K562 (cell line): Measurements from ENCODE around the gene MFAP3. TPM values are rescaled to one million over a fixed set of nuclear protein-coding genes. Genes with fewer than 3 reads are reported as not detected.

ENCODE experiments used
- ATAC-seq: fragments of 200-7000 bp; cut with Tn5 transposase; 3 replicates; pipeline ENCODE4 v1.9.1; 2020; ENCODE audit warnings: moderate library complexity
- BruUV-seq: library from RNA; stranded (reverse); fragments of 400-500 nt; replicated peaks from 2 replicates; lab custom pipeline; 2021; lab: Mats Ljungman, UMichigan
- CTCF ChIA-PET: fragments of 300-600 bp; formaldehyde crosslinking; extraction: SDS; loops from one replicate; lab custom pipeline; 2021; ENCODE audit warnings: low intra/inter-chr PET ratio; lab: Yijun Ruan, JAX
- POLR2A ChIA-PET: fragments of 300-600, 350-650 bp; sonication (Branson Sonifier 250); formaldehyde crosslinking; extraction: SDS; loops from one replicate; lab custom pipeline; 2021; ENCODE audit warnings: antibody characterized with exemption, inconsistent platforms; lab: Yijun Ruan, JAX
- DNase-seq, 4 experiments: peaks; one replicate each; pipeline versions ENCODE4 v3.0.0 to v3.0.0-alpha.2; 2011 to 2018; ENCODE audit warnings: low spot score in 3 of 4, mixed read lengths in 3 of 4; ENCODE audit errors: extremely low read depth in 1 of 4
- FAIRE-seq: peaks from 2 replicates; lab custom pipeline; 2011; peaks lifted over from hg19 to GRCh38; lab: Jason Lieb, UNC
- H2AFZ ChIP-seq: 2 replicates; pipeline ENCODE4 v1.6.0; 2011; ENCODE audit warnings: low read depth, low read length, control low read depth, inconsistent platforms
- H3K27ac ChIP-seq: fragments of 200-600 bp; 3 replicates; pipeline ENCODE4 v1.8.0; 2011; ENCODE audit warnings: low read depth, mild to moderate bottlenecking, control low read depth, inconsistent platforms, low read length, moderate library complexity, mixed read lengths; ENCODE audit errors: extremely low read depth
- H3K27me3 ChIP-seq, 2 experiments: fragments of 300-600 bp in 1 of 2; 2 replicates in 1 of 2; 3 replicates in 1 of 2; pipeline versions ENCODE4 v1.6.0 to v1.8.0; 2011; ENCODE audit warnings: inconsistent platforms in 2 of 2, low read length in 2 of 2, mild to moderate bottlenecking in 1 of 2, mixed read lengths in 1 of 2, moderate library complexity in 1 of 2; ENCODE audit not compliant: control insufficient read depth in 2 of 2, insufficient read depth in 2 of 2
- H3K36me3 ChIP-seq: fragments of 300-600 bp; 3 replicates; pipeline ENCODE4 v1.8.0; 2011; ENCODE audit warnings: mild to moderate bottlenecking, low read length, inconsistent platforms; ENCODE audit not compliant: control insufficient read depth, insufficient read depth
- H3K4me1 ChIP-seq, 2 experiments: fragments of 200-600 bp in 1 of 2; replicated peaks in 1 of 2; 2 replicates in 1 of 2; 3 replicates in 1 of 2; pipeline versions ENCODE4 v1.5.1 to v1.8.0; 2011; ENCODE audit warnings: inconsistent platforms in 2 of 2, low read length in 2 of 2, mild to moderate bottlenecking in 1 of 2, mixed read lengths in 1 of 2, moderate library complexity in 1 of 2; ENCODE audit not compliant: control insufficient read depth in 2 of 2, insufficient read depth in 2 of 2
- H3K4me2 ChIP-seq: 2 replicates; pipeline ENCODE4 v1.6.1; 2011; ENCODE audit warnings: low read length, control low read depth, inconsistent platforms, mixed read lengths; ENCODE audit not compliant: insufficient read depth
- H3K4me3 ChIP-seq: fragments of 200-600 bp; sonication (generic), shearing (Covaris generic); 2 replicates; pipeline ENCODE4 v1.5.1; 2016; ENCODE audit warnings: control low read depth, inconsistent platforms
- H3K79me2 ChIP-seq: fragments of 200-600 bp; 3 replicates; pipeline ENCODE4 v1.8.0; 2011; ENCODE audit warnings: low read length, inconsistent platforms; ENCODE audit not compliant: control insufficient read depth, insufficient read depth
- H3K9ac ChIP-seq, 2 experiments: 2 replicates each; pipeline versions ENCODE4 v1.6.0 to v1.6.1; 2011; ENCODE audit warnings: low read depth in 2 of 2, low read length in 2 of 2, control low read depth in 1 of 2, inconsistent platforms in 1 of 2, mild to moderate bottlenecking in 1 of 2, mixed read lengths in 1 of 2; ENCODE audit not compliant: insufficient read depth in 1 of 2
- H3K9me1 ChIP-seq: one replicate; pipeline ENCODE4 v1.6.0; 2011; ENCODE audit warnings: inconsistent platforms, mild to moderate bottlenecking, low read length, moderate library complexity; ENCODE audit not compliant: control insufficient read depth, insufficient read depth
- H3K9me3 ChIP-seq: replicated peaks from 2 replicates; pipeline ENCODE4 v1.5.1; 2011; ENCODE audit warnings: low read depth, low read length, inconsistent platforms; ENCODE audit not compliant: control insufficient read depth, insufficient read depth
- H4K20me1 ChIP-seq: replicated peaks from 2 replicates; pipeline ENCODE4 v1.6.1; 2011; ENCODE audit warnings: low read length, inconsistent platforms, mixed read lengths; ENCODE audit not compliant: control insufficient read depth, insufficient read depth
- CLOCK ChIP-seq: fragments of 250-450 bp; sonication (Bioruptor Pico); IDR thresholded peaks from 2 replicates; pipeline ENCODE4 v1.4.0; 2020; ENCODE audit warnings: mild to moderate bottlenecking, moderate library complexity, borderline replicate concordance
- DNMT1 ChIP-seq: fragments of 450-650 bp; IDR thresholded peaks from 2 replicates; pipeline ENCODE4 v1.6.1; 2016; ENCODE audit warnings: antibody characterized with exemption, mild to moderate bottlenecking
- ILF3 ChIP-seq: fragments of 450-650 bp; IDR thresholded peaks from 2 replicates; pipeline ENCODE4 v1.6.1; 2018; ENCODE audit warnings: antibody characterized with exemption, mild to moderate bottlenecking, moderate library complexity, borderline replicate concordance
- MAFF ChIP-seq: IDR thresholded peaks from 2 replicates; pipeline ENCODE4 v1.6.1; 2012; ENCODE audit warnings: low read length, improper control_type of control experiment
- MAFG ChIP-seq: fragments of 450-650 bp; conservative IDR thresholded peaks from 2 replicates; pipeline ENCODE4 v1.6.1; 2016; ENCODE audit warnings: missing genetic modification characterization, missing compliant biosample characterization
- NFATC3 ChIP-seq: fragments of 450-650 bp; IDR thresholded peaks from 2 replicates; pipeline ENCODE4 v1.6.1; 2017; ENCODE audit warnings: mild to moderate bottlenecking
- POU5F1 ChIP-seq: fragments of 150-350 bp; IDR thresholded peaks from 2 replicates; pipeline ENCODE4 v1.6.1; 2014; ENCODE audit warnings: borderline replicate concordance, low read length, low read depth, mild to moderate bottlenecking; ENCODE audit not compliant: partially characterized antibody
- SP2 ChIP-seq: IDR thresholded peaks from 2 replicates; pipeline ENCODE4 v1.6.1; 2011; ENCODE audit warnings: mild to moderate bottlenecking, low read depth, low read length, moderate library complexity; ENCODE audit not compliant: poor library complexity, severe bottlenecking; ENCODE audit errors: extremely low read depth
- SRF ChIP-seq, 2 experiments: fragments of 250-450, 450-650 bp in 1 of 2; sonication (Bioruptor Pico) in 1 of 2; sonication (generic) in 1 of 2; formaldehyde crosslinking; IDR thresholded peaks; 2 replicates each; pipeline versions ENCODE4 v1.5.0 to v1.5.1; 2020 to 2022; ENCODE audit warnings: mild to moderate bottlenecking in 1 of 2, missing genetic modification reagents in 1 of 2
- ZNF316 ChIP-seq: fragments of 450-650 bp; IDR thresholded peaks from 2 replicates; pipeline ENCODE4 v1.6.1; 2016
- ZNF57 ChIP-seq: fragments of 450-650 bp; formaldehyde crosslinking; IDR thresholded peaks from 2 replicates; pipeline ENCODE4 v1.4.0; 2020; ENCODE audit warnings: mild to moderate bottlenecking, moderate library complexity
- WGBS: fragments of 100-300 bp; shearing (Covaris generic); methylation state at CpG from one replicate; pipeline ENCODE4 v1.1.6; 2016; ENCODE audit warnings: low coverage, mixed read lengths; ENCODE audit not compliant: insufficient coverage; ENCODE audit errors: missing lambda C conversion rate; 5-methylcytosine and 5-hydroxymethylcytosine counted together
- in situ Hi-C: fragments of 300-500 bp; cut with MboI; formaldehyde crosslinking; loops from 4 replicates; pipeline ENCODE4 v1.15.0; 2018; ENCODE audit warnings: inconsistent platforms, mixed read lengths
- intact Hi-C: fragments of 100-400 bp; cut with micrococcal nuclease; formaldehyde crosslinking; loops from 2 replicates; pipeline ENCODE4 v1.14.2; 2022
- polyA plus RNA-seq, 8 experiments: library from polyadenylated mRNA; depleted of rRNA in 4 of 8; stranded (reverse) in 5 of 8; unstranded in 3 of 8; fragments of >200 nt; fragmentation: Nextera tagmentation in 2 of 8; fragmentation: Illumina TruSeq in 1 of 8; extraction: Ambion mirVana in 2 of 8; extraction: Trizol in 1 of 8; gene quantifications; 2 replicates each; pipeline versions ENCODE4 v1.2.1 to v1.2.3, GENCODE V29; 2011 to 2014; ENCODE audit warnings: inconsistent platforms in 1 of 8, missing spikeins in 1 of 8
- total RNA-seq, 7 experiments: library from RNA; depleted of rRNA in 6 of 7; stranded (reverse); fragments of >200 nt in 6 of 7; fragmentation: Illumina TruSeq in 2 of 7; extraction: Trizol in 2 of 7; gene quantifications; 2 replicates each; pipeline versions ENCODE4 v1.2.1 to v1.2.3, GENCODE V29; 2011 to 2021; ENCODE audit warnings: low replicate concordance in 1 of 7
- TF ChIP-seq, protein P1 (sequence below): fragments of 450-650 bp; IDR thresholded peaks from 2 replicates; pipeline ENCODE4 v1.6.1; 2016
- TF ChIP-seq, protein P2 (sequence below): fragments of 250-450 bp; sonication (Bioruptor Pico); IDR thresholded peaks from 2 replicates; pipeline ENCODE4 v1.4.0; 2020; ENCODE audit warnings: mild to moderate bottlenecking
- TF ChIP-seq, protein P3 (sequence below): fragments of 450-650 bp; IDR thresholded peaks from 2 replicates; pipeline ENCODE4 v1.6.1; 2017; ENCODE audit warnings: antibody characterized with exemption, mild to moderate bottlenecking

The MFAP3 gene
- total and polyA plus RNA-seq, 9 of the 15 experiments (the other 6 are each of a cell fraction or from before 2014, with no cell fraction given) = 9.5 to 39.1 (median 20.7) TPM

DNA sequence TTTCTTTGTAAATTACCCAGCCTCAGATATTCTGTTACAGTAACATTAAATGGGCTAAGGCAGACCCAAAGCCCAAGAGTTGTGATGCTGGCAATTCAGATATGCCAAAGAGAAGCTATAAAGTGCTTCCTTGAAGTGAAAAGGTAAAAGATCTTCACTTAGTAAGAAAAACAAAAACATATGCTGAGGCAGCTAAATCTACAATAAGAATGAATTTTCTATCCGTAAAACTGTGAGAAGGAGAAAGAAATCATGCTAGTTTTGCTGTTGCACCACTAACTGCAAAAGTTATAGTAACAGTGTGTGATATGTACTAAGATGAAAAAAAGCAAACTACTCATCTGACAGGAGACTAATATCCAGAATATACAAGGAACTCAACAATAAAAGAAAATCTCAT lies 40.0 kb upstream of the MFAP3 start:
- no peaks in the 10 kb centered on the region for H3K27me3 ChIP-seq
- no peaks in the 10 kb centered on the region for H3K79me2 ChIP-seq
- no peaks in the 10 kb centered on the region for H3K9me1 ChIP-seq
- ATAC-seq = no peak
- H3K27ac ChIP-seq = no peak overlapping the region
- intact Hi-C loops = no loop called here
- H3K4me1 ChIP-seq = no peaks in the 10 kb centered on the region
- BruUV-seq = no TSS peak
- H3K9ac ChIP-seq = no peak overlapping the region
- no peak overlapping the region for H3K4me3 ChIP-seq
- H3K9me3 ChIP-seq = no peaks in the 10 kb centered on the region
- no peak overlapping the region for H3K4me2 ChIP-seq
- no peak for DNase-seq
- FAIRE-seq = no peak
- no peaks in the 10 kb centered on the region for H4K20me1 ChIP-seq
- peaks cover 3% of the 10 kb centered on the region; the same call in 2 of the 3 replicates for H3K36me3 ChIP-seq
- ChIA-PET POLR2A (no interaction called here), CTCF (no interaction called here)
- in situ Hi-C loops = no loop called here
- 92% methylated on average over 1 of the region's 1 CpG for WGBS
- no peak overlapping the region for H2AFZ ChIP-seq
- no peak for TF ChIP-seq ZNF57 (CRISPR knock-in tag)
- no peak for TF ChIP-seq POU5F1
- TF ChIP-seq, protein P1, sequence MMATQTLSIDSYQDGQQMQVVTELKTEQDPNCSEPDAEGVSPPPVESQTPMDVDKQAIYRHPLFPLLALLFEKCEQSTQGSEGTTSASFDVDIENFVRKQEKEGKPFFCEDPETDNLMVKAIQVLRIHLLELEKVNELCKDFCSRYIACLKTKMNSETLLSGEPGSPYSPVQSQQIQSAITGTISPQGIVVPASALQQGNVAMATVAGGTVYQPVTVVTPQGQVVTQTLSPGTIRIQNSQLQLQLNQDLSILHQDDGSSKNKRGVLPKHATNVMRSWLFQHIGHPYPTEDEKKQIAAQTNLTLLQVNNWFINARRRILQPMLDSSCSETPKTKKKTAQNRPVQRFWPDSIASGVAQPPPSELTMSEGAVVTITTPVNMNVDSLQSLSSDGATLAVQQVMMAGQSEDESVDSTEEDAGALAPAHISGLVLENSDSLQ = no peak
- no peak for TF ChIP-seq SP2
- TF ChIP-seq, protein P2, sequence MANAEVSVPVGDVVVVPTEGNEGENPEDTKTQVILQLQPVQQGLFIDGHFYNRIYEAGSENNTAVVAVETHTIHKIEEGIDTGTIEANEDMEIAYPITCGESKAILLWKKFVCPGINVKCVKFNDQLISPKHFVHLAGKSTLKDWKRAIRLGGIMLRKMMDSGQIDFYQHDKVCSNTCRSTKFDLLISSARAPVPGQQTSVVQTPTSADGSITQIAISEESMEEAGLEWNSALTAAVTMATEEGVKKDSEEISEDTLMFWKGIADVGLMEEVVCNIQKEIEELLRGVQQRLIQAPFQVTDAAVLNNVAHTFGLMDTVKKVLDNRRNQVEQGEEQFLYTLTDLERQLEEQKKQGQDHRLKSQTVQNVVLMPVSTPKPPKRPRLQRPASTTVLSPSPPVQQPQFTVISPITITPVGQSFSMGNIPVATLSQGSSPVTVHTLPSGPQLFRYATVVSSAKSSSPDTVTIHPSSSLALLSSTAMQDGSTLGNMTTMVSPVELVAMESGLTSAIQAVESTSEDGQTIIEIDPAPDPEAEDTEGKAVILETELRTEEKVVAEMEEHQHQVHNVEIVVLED (CRISPR knock-in tag) = no peak
- TF ChIP-seq, protein P3, sequence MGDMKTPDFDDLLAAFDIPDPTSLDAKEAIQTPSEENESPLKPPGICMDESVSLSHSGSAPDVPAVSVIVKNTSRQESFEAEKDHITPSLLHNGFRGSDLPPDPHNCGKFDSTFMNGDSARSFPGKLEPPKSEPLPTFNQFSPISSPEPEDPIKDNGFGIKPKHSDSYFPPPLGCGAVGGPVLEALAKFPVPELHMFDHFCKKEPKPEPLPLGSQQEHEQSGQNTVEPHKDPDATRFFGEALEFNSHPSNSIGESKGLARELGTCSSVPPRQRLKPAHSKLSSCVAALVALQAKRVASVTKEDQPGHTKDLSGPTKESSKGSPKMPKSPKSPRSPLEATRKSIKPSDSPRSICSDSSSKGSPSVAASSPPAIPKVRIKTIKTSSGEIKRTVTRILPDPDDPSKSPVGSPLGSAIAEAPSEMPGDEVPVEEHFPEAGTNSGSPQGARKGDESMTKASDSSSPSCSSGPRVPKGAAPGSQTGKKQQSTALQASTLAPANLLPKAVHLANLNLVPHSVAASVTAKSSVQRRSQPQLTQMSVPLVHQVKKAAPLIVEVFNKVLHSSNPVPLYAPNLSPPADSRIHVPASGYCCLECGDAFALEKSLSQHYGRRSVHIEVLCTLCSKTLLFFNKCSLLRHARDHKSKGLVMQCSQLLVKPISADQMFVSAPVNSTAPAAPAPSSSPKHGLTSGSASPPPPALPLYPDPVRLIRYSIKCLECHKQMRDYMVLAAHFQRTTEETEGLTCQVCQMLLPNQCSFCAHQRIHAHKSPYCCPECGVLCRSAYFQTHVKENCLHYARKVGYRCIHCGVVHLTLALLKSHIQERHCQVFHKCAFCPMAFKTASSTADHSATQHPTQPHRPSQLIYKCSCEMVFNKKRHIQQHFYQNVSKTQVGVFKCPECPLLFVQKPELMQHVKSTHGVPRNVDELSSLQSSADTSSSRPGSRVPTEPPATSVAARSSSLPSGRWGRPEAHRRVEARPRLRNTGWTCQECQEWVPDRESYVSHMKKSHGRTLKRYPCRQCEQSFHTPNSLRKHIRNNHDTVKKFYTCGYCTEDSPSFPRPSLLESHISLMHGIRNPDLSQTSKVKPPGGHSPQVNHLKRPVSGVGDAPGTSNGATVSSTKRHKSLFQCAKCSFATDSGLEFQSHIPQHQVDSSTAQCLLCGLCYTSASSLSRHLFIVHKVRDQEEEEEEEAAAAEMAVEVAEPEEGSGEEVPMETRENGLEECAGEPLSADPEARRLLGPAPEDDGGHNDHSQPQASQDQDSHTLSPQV = no peak
- TF ChIP-seq DNMT1 = no peak
- peak; percentile 72 for TF ChIP-seq ZNF316
- no peak for TF ChIP-seq ILF3
- no peak for TF ChIP-seq CLOCK (CRISPR knock-in tag)
- TF ChIP-seq MAFF = 0 out of 2 replicates have a peak, but pooled peaks have one; percentile 9
- no peak for TF ChIP-seq NFATC3
- TF ChIP-seq MAFG (tag) = 0 out of 2 replicates have a peak, but pooled peaks have one; percentile 13
- TF ChIP-seq SRF (CRISPR knock-in tag; IDR thresholded peaks at IDR 0.05) = no peak
